ENCODE data around the gene DEPP1. TPM values are rescaled to one million over a fixed set of nuclear protein-coding genes. Genes with fewer than 3 reads are reported as not detected.

Gene DEPP1
- polyA plus RNA-seq, 3 donors = not detected

- Histone ChIP-seq H3K4me3 (replicated peaks in 1 of 3; ENCODE audit: low read depth in 2 of 3, low read length in 3 of 3) (no peak overlapping the region), H3K9ac (ENCODE audit: insufficient read depth, low read length, poor library complexity, severe bottlenecking) (no peak overlapping the region), H3K9me3 (replicated peaks in 1 of 2; ENCODE audit: control insufficient read depth in 1 of 2, insufficient read depth in 1 of 2, low read length in 2 of 2) (no peaks in the 10 kb centered on the region), H3K4me1 (ENCODE audit: control insufficient read depth in 1 of 2, insufficient read depth in 2 of 2, low read length in 2 of 2) (peaks cover 48 to 58% of the 10 kb centered on the region in 2 donors), H3K36me3 (replicated peaks in 1 of 2; ENCODE audit: control insufficient read depth in 1 of 2, insufficient read depth in 2 of 2, low read length in 2 of 2) (peaks cover 13 to 58% of the 10 kb centered on the region in 2 donors), H3K27me3 (ENCODE audit: control insufficient read depth in 2 of 2, insufficient read depth in 2 of 2, low read length in 2 of 2) (no peaks in the 10 kb centered on the region), H3K4me2 (replicated peaks; ENCODE audit: extremely low read depth, low read length, poor library complexity, severe bottlenecking) (no peak overlapping the region), H3K27ac (ENCODE audit: low read depth in 1 of 2, low read length in 2 of 2) (no peak overlapping the region), H3K79me2 (ENCODE audit: insufficient read depth, low read length) (peaks cover 82% of the 10 kb centered on the region), H4K20me1 (ENCODE audit: insufficient read depth, low read length) (peaks cover 66% of the 10 kb centered on the region), H2AFZ (ENCODE audit: insufficient read depth, low read depth, low read length, poor library complexity, severe bottlenecking) (no peak overlapping the region)
- Mint-ChIP-seq H3K4me3 (no peak overlapping the region), H3K36me3 (peaks cover 50 to 61% of the 10 kb centered on the region in 2 donors), H3K27ac (peak overlapping the region in 2 of 7 donors; percentile 18 to 57), H3K27me3 (ENCODE audit: low read depth in 3 of 3) (peaks cover 0 to 4% (median 1%) of the 10 kb centered on the region in 3 donors), H3K9me3 (peaks cover 0 to 4% (median 0%) of the 10 kb centered on the region in 7 donors), H3K4me1 (peaks cover 65% of the 10 kb centered on the region)
- no peak for TF ChIP-seq CTCF (IDR thresholded peaks at IDR 0.05)
- intact Hi-C loops (cut with micrococcal nuclease) = no loop called here
- no peak for DNase-seq
- WGBS (ENCODE audit: insufficient coverage) = 100% methylated on average over 1 of the region's 2 CpGs
These were observed 25.8 kb downstream of the DEPP1 start for GRCh38 chr10:44952779-44953231.

DNA sequence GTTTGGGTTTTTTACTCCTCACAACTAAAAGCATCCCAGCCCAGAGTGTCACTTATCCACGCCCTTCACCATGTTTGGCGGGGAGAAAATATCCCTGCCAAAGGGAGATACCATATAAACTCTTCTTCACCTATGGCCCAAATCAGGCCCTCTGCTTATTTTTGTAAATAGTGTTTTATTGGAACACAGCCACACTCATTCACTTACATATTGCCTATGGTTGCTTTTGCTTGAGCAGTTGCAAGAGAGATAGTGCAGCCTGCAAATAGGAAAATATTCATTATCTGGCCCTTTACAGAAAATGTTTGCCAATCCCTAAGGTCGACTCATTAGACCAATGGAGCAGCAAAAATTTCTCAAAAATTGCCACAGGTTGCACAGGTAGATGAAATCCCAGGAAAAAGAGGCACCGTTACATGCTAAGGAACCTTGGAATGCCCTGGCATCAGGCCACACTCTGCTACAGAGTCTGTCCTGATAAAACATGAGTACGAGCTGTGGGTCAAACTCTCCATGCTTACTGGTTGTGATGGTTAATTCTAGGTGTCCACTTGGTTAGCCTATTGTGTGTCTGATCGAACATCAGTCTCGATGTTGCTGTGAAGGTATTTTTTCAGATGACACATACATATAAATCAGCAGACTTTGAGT lies 26.9 kb downstream of the DEPP1 start:
- WGBS (ENCODE audit: insufficient coverage) = 100% methylated on average over 3 of the region's 7 CpGs
- H3K9ac ChIP-seq (ENCODE audit: insufficient read depth, low read length, poor library complexity, severe bottlenecking) = no peak overlapping the region
- intact Hi-C loops (cut with micrococcal nuclease) = no loop called here
- no peaks in the 10 kb centered on the region for H3K9me3 ChIP-seq (replicated peaks in 1 of 2; ENCODE audit: control insufficient read depth in 1 of 2, insufficient read depth in 1 of 2, low read length in 2 of 2)
- no peak overlapping the region for H3K4me3 ChIP-seq (replicated peaks in 1 of 3; ENCODE audit: low read depth in 2 of 3, low read length in 3 of 3)
- H3K27me3 ChIP-seq (ENCODE audit: control insufficient read depth in 2 of 2, insufficient read depth in 2 of 2, low read length in 2 of 2) = no peaks in the 10 kb centered on the region
- H3K4me1 Mint-ChIP-seq = peaks cover 65% of the 10 kb centered on the region
- H3K4me1 ChIP-seq (ENCODE audit: control insufficient read depth in 1 of 2, insufficient read depth in 2 of 2, low read length in 2 of 2) = peaks cover 47 to 58% of the 10 kb centered on the region in 2 donors
- DNase-seq = no peak
- no peak overlapping the region for H3K27ac ChIP-seq (ENCODE audit: low read depth in 1 of 2, low read length in 2 of 2)
- peaks cover 71% of the 10 kb centered on the region for H3K79me2 ChIP-seq (ENCODE audit: insufficient read depth, low read length)
- H3K9me3 Mint-ChIP-seq = peaks cover 0 to 2% (median 0%) of the 10 kb centered on the region in 7 donors
- H3K36me3 Mint-ChIP-seq = peaks cover 46 to 57% of the 10 kb centered on the region in 2 donors
- H3K27me3 Mint-ChIP-seq (ENCODE audit: low read depth in 3 of 3) = peaks cover 0 to 4% (median 0%) of the 10 kb centered on the region in 3 donors
- no peak overlapping the region for H3K4me2 ChIP-seq (replicated peaks; ENCODE audit: extremely low read depth, low read length, poor library complexity, severe bottlenecking)
- peaks cover 13 to 56% of the 10 kb centered on the region in 2 donors for H3K36me3 ChIP-seq (replicated peaks in 1 of 2; ENCODE audit: control insufficient read depth in 1 of 2, insufficient read depth in 2 of 2, low read length in 2 of 2)
- no peak for TF ChIP-seq CTCF (IDR thresholded peaks at IDR 0.05)
- no peak overlapping the region for H3K27ac Mint-ChIP-seq
- no peak overlapping the region for H3K4me3 Mint-ChIP-seq
- H2AFZ ChIP-seq (ENCODE audit: insufficient read depth, low read depth, low read length, poor library complexity, severe bottlenecking) = no peak overlapping the region
- H4K20me1 ChIP-seq (ENCODE audit: insufficient read depth, low read length) = peaks cover 62% of the 10 kb centered on the region
